ENCODE results near the gene SLC8B1.

Gene SLC8B1

GRCh38 chr12:113334786-113335539 lies at the start of gene SLC8B1:
Gene SLC8B1 (minus strand): TSS chr12:113335109. CDS start chr12:113332878, 2,231 bp downstream.
- peak; percentile 94 for DNase-seq

GRCh38 chr12:113382206-113382605 lies 47.3 kb upstream of the SLC8B1 start:
- DNase-seq, result no peak

DNA sequence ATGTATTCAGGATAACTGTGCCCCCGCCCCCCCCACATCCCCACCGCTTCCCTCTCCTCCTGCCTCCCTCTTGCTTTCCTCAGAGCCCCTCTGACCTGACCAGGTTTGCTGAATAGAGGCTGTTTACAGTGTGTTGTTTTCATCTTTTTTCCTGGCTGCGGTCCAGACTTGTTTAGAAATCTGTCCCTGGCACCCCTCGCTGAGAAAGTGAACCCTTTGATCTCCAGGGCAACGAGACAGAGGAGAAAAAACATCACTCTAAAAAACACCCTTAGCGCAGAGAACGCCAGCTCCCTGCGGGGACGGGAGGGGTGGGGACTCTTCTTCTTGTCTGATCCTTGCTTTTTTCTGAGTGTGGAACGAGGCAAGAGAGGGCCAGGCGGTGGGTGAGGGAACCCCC lies 46.3 kb upstream of the SLC8B1 start:
- DNase-seq, result no peak

DNA sequence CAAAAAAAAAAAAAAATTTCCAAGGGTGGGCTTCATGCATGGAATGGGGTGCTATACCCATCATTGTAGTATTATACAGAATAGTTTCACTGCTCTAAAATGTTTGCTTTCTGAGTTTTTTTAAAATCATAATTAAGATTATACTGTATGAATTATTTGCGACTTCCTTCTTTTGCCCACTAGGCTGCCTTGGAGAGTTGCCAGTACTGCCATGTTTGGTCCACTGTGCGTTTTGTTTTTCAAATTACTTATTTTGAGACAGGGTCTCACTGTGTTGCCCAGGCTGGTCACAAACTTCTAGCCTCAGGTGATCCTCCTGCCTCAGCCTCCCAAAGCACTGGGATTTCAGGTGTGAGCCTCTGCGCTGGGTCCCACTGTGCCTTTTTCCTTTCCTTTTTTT lies 43.4 kb upstream of the SLC8B1 start:
- no peak for DNase-seq

DNA sequence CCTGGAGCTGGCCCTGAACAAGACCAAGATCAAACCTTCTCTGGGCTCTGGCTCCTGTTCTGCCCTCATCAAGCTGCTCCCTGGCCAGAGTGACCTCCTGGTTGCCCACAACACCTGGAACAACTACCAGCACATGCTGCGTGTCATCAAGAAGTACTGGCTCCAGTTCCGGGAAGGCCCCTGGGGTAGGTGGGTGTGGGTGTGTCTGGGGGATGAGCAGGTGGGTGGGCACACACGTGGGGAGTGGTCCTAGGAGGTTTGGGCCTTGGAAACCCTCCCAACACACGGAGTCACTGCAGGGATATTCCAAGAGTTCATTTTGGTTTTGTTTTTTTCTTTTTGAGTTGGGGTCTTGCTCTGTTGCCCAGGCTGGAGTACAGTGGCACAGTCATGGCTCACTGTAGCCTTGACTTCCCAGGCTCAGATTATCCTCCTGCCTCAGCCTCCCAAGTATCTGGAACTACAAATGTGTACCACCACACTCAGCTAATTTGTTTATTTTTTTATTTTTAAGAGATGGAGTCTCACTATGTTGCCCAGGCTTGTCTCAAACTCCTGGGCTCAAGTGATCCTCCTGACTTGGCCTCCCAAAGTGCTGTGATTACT lies 40.0 kb upstream of the SLC8B1 start:
- no peak for DNase-seq

DNA sequence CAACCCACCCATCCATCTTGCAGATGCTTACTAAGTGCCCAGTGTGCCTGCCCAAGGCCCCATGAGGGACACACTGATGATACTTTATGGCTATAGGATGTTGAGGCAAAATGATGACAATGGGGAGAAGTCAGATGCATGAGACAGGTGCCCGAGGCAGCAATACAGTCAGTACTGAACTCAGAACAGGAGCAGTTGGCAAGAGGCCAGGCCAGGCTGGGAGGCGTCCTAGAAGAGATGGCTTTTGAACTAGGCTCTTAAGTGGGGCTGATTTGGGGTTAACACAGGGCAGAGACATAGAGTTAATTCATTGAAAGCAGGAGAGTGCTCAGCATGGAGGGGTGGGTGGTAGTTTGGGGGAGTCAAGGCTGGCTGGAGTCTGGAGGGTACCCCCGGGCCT lies 39.1 kb upstream of the SLC8B1 start:
- no peak for DNase-seq

DNA sequence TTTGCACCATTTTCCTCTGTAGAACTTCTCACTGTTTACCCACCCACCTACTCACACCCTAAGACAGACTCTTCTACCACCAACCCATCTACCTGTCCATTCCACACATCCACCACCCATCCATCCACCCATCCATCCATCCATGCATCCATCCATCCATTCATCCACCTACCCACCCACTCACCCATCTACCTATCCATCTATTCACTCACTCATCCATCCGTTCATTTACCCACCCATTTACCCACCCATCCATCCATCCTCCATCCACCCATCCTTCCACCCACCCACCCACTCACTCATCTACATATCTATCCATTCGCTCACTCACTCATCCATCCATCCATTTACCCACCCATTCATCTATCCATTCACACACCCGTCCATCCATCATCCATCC lies 38.5 kb upstream of the SLC8B1 start:
- DNase-seq, result no peak

DNA sequence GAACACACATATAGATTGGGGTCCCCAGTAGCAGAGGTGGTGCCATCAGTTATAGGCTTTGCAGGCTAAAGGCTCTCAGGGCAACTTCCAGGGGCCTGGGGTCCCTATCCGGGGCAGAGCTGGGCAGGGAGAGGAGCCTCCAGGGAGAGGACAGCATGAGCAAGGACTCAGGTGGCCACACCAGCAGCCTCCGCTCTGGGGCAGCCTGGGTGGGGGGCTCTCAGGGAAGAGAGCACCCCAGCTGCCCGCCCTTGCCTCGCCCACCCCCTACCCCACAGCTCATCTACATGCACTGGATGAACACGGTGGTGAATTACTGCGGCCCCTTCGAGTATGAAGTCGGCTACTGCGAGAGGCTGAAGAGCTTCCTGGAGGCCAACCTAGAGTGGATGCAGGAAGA lies 37.5 kb upstream of the SLC8B1 start:
- DNase-seq, result no peak

DNA sequence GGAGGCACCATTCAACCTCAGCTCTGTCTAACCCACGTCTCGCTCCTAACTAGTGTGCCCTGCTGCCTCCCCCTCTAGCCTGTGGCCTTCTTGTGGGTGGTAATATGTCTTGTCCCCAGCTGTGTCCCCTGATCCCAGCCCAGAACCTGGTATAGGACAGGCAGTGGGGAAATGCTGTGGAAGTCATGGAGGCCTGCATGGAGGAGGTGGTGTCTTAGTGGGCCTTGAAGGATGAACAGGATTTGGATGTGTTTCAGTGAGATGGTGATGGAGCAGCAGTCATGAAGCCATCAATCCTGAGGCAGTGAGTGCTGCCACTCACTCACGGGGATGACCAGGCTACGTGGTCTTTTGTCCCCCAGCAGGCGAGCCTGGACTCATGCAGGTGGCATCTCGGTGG lies 36.9 kb upstream of the SLC8B1 start:
- DNase-seq, result no peak

- no peak for DNase-seq
Observed at GRCh38 chr12:113370923-113371682, 36.2 kb upstream of the SLC8B1 start.

- no peak for DNase-seq
Observed at GRCh38 chr12:113369391-113369985, 34.6 kb upstream of the SLC8B1 start.

DNA sequence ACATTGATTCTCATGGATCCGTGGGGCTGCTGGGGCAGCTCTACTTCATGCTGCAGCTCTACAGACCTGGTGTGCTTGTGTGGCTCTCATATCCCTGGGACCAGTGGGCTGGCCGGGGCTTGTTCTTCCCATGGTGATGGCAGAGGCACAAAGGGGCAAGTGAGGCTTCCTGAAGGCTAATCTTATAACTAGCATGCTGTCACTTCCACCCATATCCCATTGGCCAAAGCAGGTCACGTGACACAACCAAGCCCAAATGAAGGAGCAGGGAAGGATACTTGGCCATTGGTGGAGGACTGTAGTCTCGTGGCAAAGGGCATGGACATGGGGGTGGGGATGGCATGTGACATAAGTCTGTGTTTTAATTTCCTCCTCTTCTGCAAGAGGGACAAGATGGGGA lies 33.4 kb upstream of the SLC8B1 start:
- no peak for DNase-seq

DNA sequence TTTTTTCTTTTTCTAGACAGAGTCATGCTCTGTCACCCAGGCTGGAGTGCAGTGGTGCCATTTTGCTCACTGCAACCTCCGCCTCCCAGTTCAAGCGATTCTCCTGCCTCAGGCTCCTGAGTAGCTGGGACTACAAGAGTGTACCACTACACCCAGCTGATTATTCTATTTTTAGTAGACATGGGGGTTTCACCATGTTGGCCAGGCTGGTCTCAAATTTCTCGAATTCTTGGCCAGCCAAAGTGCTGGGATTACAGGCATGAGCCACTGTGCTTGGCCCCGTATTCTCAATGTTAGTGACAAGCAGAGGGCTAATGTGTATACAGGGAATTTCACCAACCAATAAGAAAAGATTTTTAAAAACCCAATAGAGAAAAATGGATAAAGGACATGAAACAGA lies 31.9 kb upstream of the SLC8B1 start:
- no peak for DNase-seq

DNA sequence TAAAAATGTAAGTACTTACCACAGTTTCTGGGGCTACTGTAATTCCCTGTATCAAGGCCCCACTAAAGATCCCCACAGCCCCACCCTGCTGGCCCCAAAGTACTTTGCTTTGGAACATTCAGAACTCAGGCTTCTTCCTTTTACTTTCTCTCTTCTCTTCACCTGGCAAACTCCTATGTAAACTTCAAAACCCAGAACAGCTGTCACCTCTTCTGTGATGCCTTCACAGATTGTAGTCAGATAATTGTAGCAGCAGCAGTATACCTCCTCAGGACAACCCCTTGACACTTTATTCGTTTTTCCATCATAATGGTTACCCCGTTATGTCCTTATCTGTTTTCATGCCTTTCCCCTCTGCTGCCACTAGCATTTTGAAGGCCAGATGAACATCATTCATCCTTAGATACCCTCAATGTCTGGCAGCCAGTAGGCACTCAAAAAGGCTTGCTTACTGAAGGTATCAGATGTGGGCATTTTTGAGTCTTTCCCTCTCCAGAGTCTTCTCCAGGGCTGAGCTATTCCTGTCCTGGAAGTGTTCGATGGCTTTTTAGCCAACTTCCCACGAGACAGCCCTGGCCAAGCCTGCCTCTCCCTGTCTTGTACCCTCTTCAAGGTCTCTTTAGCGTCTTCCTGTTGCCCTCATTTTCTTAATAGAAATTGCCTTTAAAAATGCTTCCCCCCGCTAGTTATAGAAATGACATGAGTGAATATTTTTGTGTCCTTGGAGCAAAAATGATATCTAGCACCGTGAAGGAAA lies 30.9 kb upstream of the SLC8B1 start:
- no peak for DNase-seq

- no peak for DNase-seq
Observed at GRCh38 chr12:113364698-113365097, 29.8 kb upstream of the SLC8B1 start.

DNA sequence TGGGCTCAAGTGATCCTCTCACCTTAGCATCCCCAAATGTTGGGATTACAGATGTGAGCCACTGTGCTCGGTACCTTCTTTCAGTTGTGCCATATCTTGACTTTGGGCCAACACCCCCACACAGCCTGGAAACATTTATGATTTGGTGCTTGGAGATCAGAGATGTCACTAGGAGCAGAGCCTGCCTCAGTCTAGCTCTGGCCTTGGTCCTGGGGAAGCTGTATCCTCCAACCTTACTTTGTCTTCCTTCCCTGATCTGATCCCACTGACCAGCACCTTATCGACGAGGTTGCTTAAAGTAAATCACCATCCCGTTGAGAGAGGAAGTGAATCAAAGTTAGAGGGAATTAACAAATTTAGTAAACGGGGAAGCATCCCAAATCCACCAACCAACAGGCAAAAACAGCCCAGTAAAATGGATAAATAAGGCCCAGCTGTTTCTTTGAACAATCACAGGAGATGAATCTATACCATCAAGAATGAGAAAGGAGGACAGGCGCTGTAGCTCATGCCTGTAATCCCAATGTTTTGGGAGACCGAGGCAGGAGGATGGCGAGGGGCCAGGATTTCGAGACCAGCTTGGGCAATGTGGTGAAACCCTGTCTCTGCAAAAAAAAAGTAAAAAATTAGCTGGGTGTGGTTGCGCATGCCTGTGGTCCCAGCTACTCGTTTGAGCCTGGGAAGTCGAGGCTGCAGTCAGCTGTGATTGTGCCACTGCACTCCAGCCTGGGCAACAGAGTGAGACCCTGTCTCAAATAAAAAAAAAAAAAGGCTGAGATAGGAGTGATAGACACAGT lies 26.9 kb upstream of the SLC8B1 start:
- DNase-seq, result no peak

DNA sequence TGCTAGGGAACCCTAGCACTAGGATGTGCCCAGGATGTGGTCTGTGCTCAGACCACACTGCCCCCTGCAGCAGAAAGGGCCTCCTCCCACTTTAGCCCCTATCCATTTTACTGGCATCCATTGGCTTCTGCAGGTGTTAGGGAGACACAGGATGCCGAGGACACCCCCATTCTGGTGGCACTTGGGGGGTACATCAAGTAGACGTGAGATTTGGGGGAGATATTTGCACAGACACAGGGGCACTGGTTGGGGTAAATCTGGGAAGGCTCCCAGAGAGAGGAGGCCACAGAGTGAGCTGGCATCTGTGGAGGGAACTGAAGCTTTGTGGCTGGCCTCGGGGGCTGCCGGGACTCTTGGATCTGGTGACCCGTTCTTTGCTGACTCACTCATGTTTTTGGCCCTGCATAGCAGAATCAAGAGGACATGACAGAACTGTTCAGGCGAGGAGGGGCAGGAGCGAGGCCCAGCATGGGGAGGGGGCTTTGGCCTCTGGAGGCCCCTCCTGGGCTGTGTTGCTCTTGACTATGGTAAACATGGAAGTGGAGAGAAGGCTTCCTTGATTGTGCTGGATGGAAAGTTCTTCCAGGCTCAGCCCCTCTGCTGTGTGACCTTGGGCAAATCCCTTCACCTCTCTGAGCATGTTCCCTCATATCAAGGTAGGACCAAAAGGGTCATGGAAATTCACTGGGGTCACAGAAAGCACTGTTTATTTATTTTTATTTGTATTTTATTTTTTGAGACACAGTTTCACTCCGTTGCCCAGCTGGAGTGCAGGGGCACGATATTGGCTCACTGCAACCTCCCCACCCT lies 25.2 kb upstream of the SLC8B1 start:
- DNase-seq, result no peak

- DNase-seq, result peak; percentile 56
Observed at GRCh38 chr12:113359133-113359938, 24.4 kb upstream of the SLC8B1 start.

DNA sequence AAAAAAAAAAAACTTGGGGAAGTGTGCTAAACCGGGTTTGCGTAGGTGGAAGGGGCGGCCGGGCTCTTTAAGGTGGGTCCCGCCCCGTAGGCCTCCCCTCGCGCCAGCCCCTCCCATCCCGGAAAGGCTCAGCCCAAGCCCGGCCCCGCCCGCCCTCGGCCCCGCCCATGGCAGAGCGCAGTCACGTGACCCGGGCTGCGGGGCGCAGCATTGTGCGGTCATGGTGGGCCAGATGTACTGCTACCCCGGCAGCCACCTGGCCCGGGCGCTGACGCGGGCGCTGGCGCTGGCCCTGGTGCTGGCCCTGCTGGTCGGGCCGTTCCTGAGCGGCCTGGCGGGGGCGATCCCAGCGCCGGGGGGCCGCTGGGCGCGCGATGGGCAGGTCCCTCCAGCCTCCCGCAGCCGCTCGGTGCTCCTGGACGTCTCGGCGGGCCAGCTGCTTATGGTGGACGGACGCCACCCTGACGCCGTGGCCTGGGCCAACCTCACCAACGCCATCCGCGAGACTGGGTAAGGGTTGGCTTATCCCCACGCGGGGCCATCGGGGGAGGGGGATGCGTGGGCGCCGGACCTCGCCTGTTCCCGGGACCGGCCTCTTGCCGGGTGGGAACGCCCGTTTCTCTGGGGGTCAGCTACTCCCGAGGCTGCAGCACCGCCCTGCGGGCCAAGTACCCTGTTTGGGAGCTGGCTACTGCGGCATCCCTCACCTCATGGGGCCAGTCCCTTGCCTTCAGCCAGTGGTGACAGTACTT lies 23.6 kb upstream of the SLC8B1 start, which contains the start of gene PLBD2:
PLBD2 (plus strand) TSS at position 207 of the 752 bp plus-strand sequence; CDS start at position 221, 14 bp downstream.
- DNase-seq, result peak; percentile 95

Measured in right forelimb (tissue), 1 donor.